K562 (cell line): ENCODE data around the gene ADAP1. TPM values are rescaled to one million over a fixed set of nuclear protein-coding genes. Genes with fewer than 3 reads are reported as not detected.

Source experiments
- ATAC-seq: fragments of 200-7000 bp; cut with Tn5 transposase; 3 replicates; pipeline ENCODE4 v1.9.1; 2020; ENCODE audit warnings: moderate library complexity
- BruUV-seq: library from RNA; stranded (reverse); fragments of 400-500 nt; replicated peaks from 2 replicates; lab custom pipeline; 2021; lab: Mats Ljungman, UMichigan
- CTCF ChIA-PET: fragments of 300-600 bp; formaldehyde crosslinking; extraction: SDS; loops from one replicate; lab custom pipeline; 2021; ENCODE audit warnings: low intra/inter-chr PET ratio; lab: Yijun Ruan, JAX
- POLR2A ChIA-PET: fragments of 300-600, 350-650 bp; sonication (Branson Sonifier 250); formaldehyde crosslinking; extraction: SDS; loops from one replicate; lab custom pipeline; 2021; ENCODE audit warnings: antibody characterized with exemption, inconsistent platforms; lab: Yijun Ruan, JAX
- DNase-seq, 4 experiments: peaks; one replicate each; pipeline versions ENCODE4 v3.0.0 to v3.0.0-alpha.2; 2011 to 2018; ENCODE audit warnings: low spot score in 3 of 4, mixed read lengths in 3 of 4; ENCODE audit errors: extremely low read depth in 1 of 4
- FAIRE-seq: peaks from 2 replicates; lab custom pipeline; 2011; peaks lifted over from hg19 to GRCh38; lab: Jason Lieb, UNC
- H2AFZ ChIP-seq: 2 replicates; pipeline ENCODE4 v1.6.0; 2011; ENCODE audit warnings: low read depth, low read length, control low read depth, inconsistent platforms
- H3K27ac ChIP-seq: fragments of 200-600 bp; 3 replicates; pipeline ENCODE4 v1.8.0; 2011; ENCODE audit warnings: low read depth, mild to moderate bottlenecking, control low read depth, inconsistent platforms, low read length, moderate library complexity, mixed read lengths; ENCODE audit errors: extremely low read depth
- H3K27me3 ChIP-seq, 2 experiments: fragments of 300-600 bp in 1 of 2; 2 replicates in 1 of 2; 3 replicates in 1 of 2; pipeline versions ENCODE4 v1.6.0 to v1.8.0; 2011; ENCODE audit warnings: inconsistent platforms in 2 of 2, low read length in 2 of 2, mild to moderate bottlenecking in 1 of 2, mixed read lengths in 1 of 2, moderate library complexity in 1 of 2; ENCODE audit not compliant: control insufficient read depth in 2 of 2, insufficient read depth in 2 of 2
- H3K36me3 ChIP-seq: fragments of 300-600 bp; 3 replicates; pipeline ENCODE4 v1.8.0; 2011; ENCODE audit warnings: mild to moderate bottlenecking, low read length, inconsistent platforms; ENCODE audit not compliant: control insufficient read depth, insufficient read depth
- H3K4me1 ChIP-seq, 2 experiments: fragments of 200-600 bp in 1 of 2; replicated peaks in 1 of 2; 2 replicates in 1 of 2; 3 replicates in 1 of 2; pipeline versions ENCODE4 v1.5.1 to v1.8.0; 2011; ENCODE audit warnings: inconsistent platforms in 2 of 2, low read length in 2 of 2, mild to moderate bottlenecking in 1 of 2, mixed read lengths in 1 of 2, moderate library complexity in 1 of 2; ENCODE audit not compliant: control insufficient read depth in 2 of 2, insufficient read depth in 2 of 2
- H3K4me2 ChIP-seq: 2 replicates; pipeline ENCODE4 v1.6.1; 2011; ENCODE audit warnings: low read length, control low read depth, inconsistent platforms, mixed read lengths; ENCODE audit not compliant: insufficient read depth
- H3K4me3 ChIP-seq: fragments of 200-600 bp; sonication (generic), shearing (Covaris generic); 2 replicates; pipeline ENCODE4 v1.5.1; 2016; ENCODE audit warnings: control low read depth, inconsistent platforms
- H3K79me2 ChIP-seq: fragments of 200-600 bp; 3 replicates; pipeline ENCODE4 v1.8.0; 2011; ENCODE audit warnings: low read length, inconsistent platforms; ENCODE audit not compliant: control insufficient read depth, insufficient read depth
- H3K9ac ChIP-seq, 2 experiments: 2 replicates each; pipeline versions ENCODE4 v1.6.0 to v1.6.1; 2011; ENCODE audit warnings: low read depth in 2 of 2, low read length in 2 of 2, control low read depth in 1 of 2, inconsistent platforms in 1 of 2, mild to moderate bottlenecking in 1 of 2, mixed read lengths in 1 of 2; ENCODE audit not compliant: insufficient read depth in 1 of 2
- H3K9me1 ChIP-seq: one replicate; pipeline ENCODE4 v1.6.0; 2011; ENCODE audit warnings: inconsistent platforms, mild to moderate bottlenecking, low read length, moderate library complexity; ENCODE audit not compliant: control insufficient read depth, insufficient read depth
- H3K9me3 ChIP-seq: replicated peaks from 2 replicates; pipeline ENCODE4 v1.5.1; 2011; ENCODE audit warnings: low read depth, low read length, inconsistent platforms; ENCODE audit not compliant: control insufficient read depth, insufficient read depth
- H4K20me1 ChIP-seq: replicated peaks from 2 replicates; pipeline ENCODE4 v1.6.1; 2011; ENCODE audit warnings: low read length, inconsistent platforms, mixed read lengths; ENCODE audit not compliant: control insufficient read depth, insufficient read depth
- EGR1 ChIP-seq: fragments of 450-650 bp; conservative IDR thresholded peaks from 2 replicates; pipeline ENCODE4 v1.6.1; 2017; ENCODE audit warnings: mild to moderate bottlenecking
- ETV6 ChIP-seq, 3 experiments: fragments of 150-350 bp in 1 of 3; sonication (generic) in 1 of 3; formaldehyde crosslinking in 1 of 3; IDR thresholded peaks; 2 replicates each; pipeline versions ENCODE4 v1.6.1 to v1.8.0; 2014 to 2022; ENCODE audit warnings: borderline replicate concordance in 2 of 3, low read depth in 2 of 3, antibody characterized with exemption in 1 of 3, low read length in 1 of 3, mild to moderate bottlenecking in 1 of 3, missing genetic modification reagents in 1 of 3
- KDM5B ChIP-seq: fragments of 200-600 bp; sonication (generic); IDR thresholded peaks from 2 replicates; pipeline ENCODE4 v1.6.1; 2012; ENCODE audit warnings: low read depth, mild to moderate bottlenecking, moderate library complexity, low read length, control low read depth, inconsistent platforms; ENCODE audit not compliant: insufficient replicate concordance
- NR2C2 ChIP-seq, 2 experiments: fragments of 200-800 bp in 1 of 2; sonication (Bioruptor generic) in 1 of 2; sonication (generic) in 1 of 2; formaldehyde crosslinking in 1 of 2; IDR thresholded peaks; 2 replicates each; pipeline versions ENCODE4 v1.6.1 to v1.8.0; 2016 to 2022; ENCODE audit warnings: mild to moderate bottlenecking in 1 of 2, missing compliant biosample characterization in 1 of 2, missing genetic modification characterization in 1 of 2, missing genetic modification reagents in 1 of 2
- SIX5 ChIP-seq, 2 experiments: IDR thresholded peaks; 2 replicates each; pipeline ENCODE4 v1.6.1; 2011; ENCODE audit warnings: low read length in 2 of 2, borderline replicate concordance in 1 of 2, low read depth in 1 of 2, mild to moderate bottlenecking in 1 of 2, moderate library complexity in 1 of 2; ENCODE audit not compliant: insufficient read depth in 1 of 2
- SMARCC2 ChIP-seq: fragments of 450-650 bp; IDR thresholded peaks from 2 replicates; pipeline ENCODE4 v1.6.1; 2017; ENCODE audit warnings: antibody characterized with exemption, moderate library complexity, mild to moderate bottlenecking, low read depth
- WHSC1 ChIP-seq: IDR thresholded peaks from one replicate; pipeline ENCODE4 v1.6.1; 2012; ENCODE audit warnings: low read length, control low read depth, inconsistent platforms
- WGBS: fragments of 100-300 bp; shearing (Covaris generic); methylation state at CpG from one replicate; pipeline ENCODE4 v1.1.6; 2016; ENCODE audit warnings: low coverage, mixed read lengths; ENCODE audit not compliant: insufficient coverage; ENCODE audit errors: missing lambda C conversion rate; 5-methylcytosine and 5-hydroxymethylcytosine counted together
- in situ Hi-C: fragments of 300-500 bp; cut with MboI; formaldehyde crosslinking; loops from 4 replicates; pipeline ENCODE4 v1.15.0; 2018; ENCODE audit warnings: inconsistent platforms, mixed read lengths
- intact Hi-C: fragments of 100-400 bp; cut with micrococcal nuclease; formaldehyde crosslinking; loops from 2 replicates; pipeline ENCODE4 v1.14.2; 2022
- polyA plus RNA-seq, 8 experiments: library from polyadenylated mRNA; depleted of rRNA in 4 of 8; stranded (reverse) in 5 of 8; unstranded in 3 of 8; fragments of >200 nt; fragmentation: Nextera tagmentation in 2 of 8; fragmentation: Illumina TruSeq in 1 of 8; extraction: Ambion mirVana in 2 of 8; extraction: Trizol in 1 of 8; gene quantifications; 2 replicates each; pipeline versions ENCODE4 v1.2.1 to v1.2.3, GENCODE V29; 2011 to 2014; ENCODE audit warnings: inconsistent platforms in 1 of 8, missing spikeins in 1 of 8
- total RNA-seq, 7 experiments: library from RNA; depleted of rRNA in 6 of 7; stranded (reverse); fragments of >200 nt in 6 of 7; fragmentation: Illumina TruSeq in 2 of 7; extraction: Trizol in 2 of 7; gene quantifications; 2 replicates each; pipeline versions ENCODE4 v1.2.1 to v1.2.3, GENCODE V29; 2011 to 2021; ENCODE audit warnings: low replicate concordance in 1 of 7
- TF ChIP-seq, protein P1 (sequence below): sonication (generic); formaldehyde crosslinking; IDR thresholded peaks from 2 replicates; pipeline ENCODE4 v1.9.0; 2022; ENCODE audit warnings: mild to moderate bottlenecking, missing genetic modification reagents
- TF ChIP-seq, protein P2 (sequence below): fragments of 450-650 bp; IDR thresholded peaks from 2 replicates; pipeline ENCODE4 v1.7.0; 2016; ENCODE audit warnings: borderline replicate concordance
- TF ChIP-seq, protein P3 (sequence below): fragments of 450-650 bp; IDR thresholded peaks from 2 replicates; pipeline ENCODE4 v1.6.1; 2016; ENCODE audit warnings: antibody characterized with exemption

Gene ADAP1
- total and polyA plus RNA-seq, 9 of the 15 experiments (the other 6 are each of a cell fraction or from before 2014, with no cell fraction given): 0.27 to 1.4 (median 0.52) TPM; not detected in 3

GRCh38 chr7:974820-975681 lies 20.6 kb upstream of the ADAP1 start, which contains the start of gene COX19:
TSS of gene COX19 (minus strand) at chr7:975549. CDS start at chr7:975509, 40 bp downstream.
- H3K4me1 ChIP-seq: peaks cover 7 to 27% of the 10 kb centered on the region in 2 experiments; a peak in 4 of 5 replicates
- ATAC-seq (peak; percentile 96), FAIRE-seq (no peak), DNase-seq (peak; percentile 90 to 96 (median 95))
- H3K79me2 ChIP-seq: peaks cover 45% of the 10 kb centered on the region
- CTCF ChIA-PET: interaction anchor here (0.7 kb wide), 1 partner anchor 16 kb away, joined by 3 read pairs; no protein-coding TSS in a partner anchor
- peak within 1 kb of the TSS; percentile 98 for H2AFZ ChIP-seq
- under 1% methylated on average over 67 of the region's 78 CpGs for WGBS
- POLR2A ChIA-PET: interaction anchor here (0.6 to 2.2 kb wide), 10 partner anchors 9 to 357 kb away, joined by 3 to 9 read pairs (median 3); no protein-coding TSS in a partner anchor
- H3K27ac ChIP-seq: peak within 1 kb of the TSS; percentile 97
- no peaks in the 10 kb centered on the region for H3K9me1 ChIP-seq
- in situ Hi-C loops (loop anchor here (25.0 kb wide), 1 partner anchor 187 kb away; the partner anchor contains the start of gene ZFAND2A), intact Hi-C loops (no loop called here)
- H3K4me3 ChIP-seq: peak within 1 kb of the TSS; percentile 100
- H3K9me3 ChIP-seq: no peaks in the 10 kb centered on the region; the same call in 1 of the 2 replicates
- peak within 1 kb of the TSS; percentile 92 for H3K4me2 ChIP-seq
- H3K9ac ChIP-seq: peak within 1 kb of the TSS; percentile 98 to 99
- H3K36me3 ChIP-seq: peaks cover 33% of the 10 kb centered on the region
- TSS peak; percentile 44 for BruUV-seq
- H4K20me1 ChIP-seq: no peaks in the 10 kb centered on the region; the same call in 1 of the 2 replicates
- peaks cover 8 to 16% of the 10 kb centered on the region in 2 experiments; a peak in 3 of 5 replicates for H3K27me3 ChIP-seq
- TF ChIP-seq NR2C2 (CRISPR knock-in tag; IDR thresholded peaks at IDR 0.05) (0 out of 2 replicates have a peak, but pooled peaks have one; percentile 71), NR2C2 (tag; IDR thresholded peaks at IDR 0.05) (peak; percentile 41; the same call in 1 of the 2 replicates), ETV6 (IDR thresholded peaks at IDR 0.05; ENCODE audit: borderline replicate concordance in 1 of 2, low read depth in 2 of 2, low read length in 1 of 2) (no peak), ETV6 (CRISPR knock-in tag; IDR thresholded peaks at IDR 0.05; ENCODE audit: borderline replicate concordance) (peak; percentile 66; the same call in 1 of the 2 replicates), KDM5B (peak; percentile 90), WHSC1 (no peak), EGR1 (peak; percentile 57), SMARCC2 (peak; percentile 20; the same call in 1 of the 2 replicates), SIX5 (IDR thresholded peaks at IDR 0.05; ENCODE audit: borderline replicate concordance in 1 of 2, insufficient read depth in 1 of 2, low read depth in 1 of 2, low read length in 2 of 2) (peak; percentile 29 to 47; a peak in 2 of 4 replicates)
- TF ChIP-seq, protein P1, sequence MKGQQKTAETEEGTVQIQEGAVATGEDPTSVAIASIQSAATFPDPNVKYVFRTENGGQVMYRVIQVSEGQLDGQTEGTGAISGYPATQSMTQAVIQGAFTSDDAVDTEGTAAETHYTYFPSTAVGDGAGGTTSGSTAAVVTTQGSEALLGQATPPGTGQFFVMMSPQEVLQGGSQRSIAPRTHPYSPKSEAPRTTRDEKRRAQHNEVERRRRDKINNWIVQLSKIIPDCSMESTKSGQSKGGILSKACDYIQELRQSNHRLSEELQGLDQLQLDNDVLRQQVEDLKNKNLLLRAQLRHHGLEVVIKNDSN (CRISPR knock-in tag): no peak; the same call in 1 of the 2 replicates
- TF ChIP-seq, protein P2, sequence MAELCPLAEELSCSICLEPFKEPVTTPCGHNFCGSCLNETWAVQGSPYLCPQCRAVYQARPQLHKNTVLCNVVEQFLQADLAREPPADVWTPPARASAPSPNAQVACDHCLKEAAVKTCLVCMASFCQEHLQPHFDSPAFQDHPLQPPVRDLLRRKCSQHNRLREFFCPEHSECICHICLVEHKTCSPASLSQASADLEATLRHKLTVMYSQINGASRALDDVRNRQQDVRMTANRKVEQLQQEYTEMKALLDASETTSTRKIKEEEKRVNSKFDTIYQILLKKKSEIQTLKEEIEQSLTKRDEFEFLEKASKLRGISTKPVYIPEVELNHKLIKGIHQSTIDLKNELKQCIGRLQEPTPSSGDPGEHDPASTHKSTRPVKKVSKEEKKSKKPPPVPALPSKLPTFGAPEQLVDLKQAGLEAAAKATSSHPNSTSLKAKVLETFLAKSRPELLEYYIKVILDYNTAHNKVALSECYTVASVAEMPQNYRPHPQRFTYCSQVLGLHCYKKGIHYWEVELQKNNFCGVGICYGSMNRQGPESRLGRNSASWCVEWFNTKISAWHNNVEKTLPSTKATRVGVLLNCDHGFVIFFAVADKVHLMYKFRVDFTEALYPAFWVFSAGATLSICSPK: no peak
- TF ChIP-seq, protein P3, sequence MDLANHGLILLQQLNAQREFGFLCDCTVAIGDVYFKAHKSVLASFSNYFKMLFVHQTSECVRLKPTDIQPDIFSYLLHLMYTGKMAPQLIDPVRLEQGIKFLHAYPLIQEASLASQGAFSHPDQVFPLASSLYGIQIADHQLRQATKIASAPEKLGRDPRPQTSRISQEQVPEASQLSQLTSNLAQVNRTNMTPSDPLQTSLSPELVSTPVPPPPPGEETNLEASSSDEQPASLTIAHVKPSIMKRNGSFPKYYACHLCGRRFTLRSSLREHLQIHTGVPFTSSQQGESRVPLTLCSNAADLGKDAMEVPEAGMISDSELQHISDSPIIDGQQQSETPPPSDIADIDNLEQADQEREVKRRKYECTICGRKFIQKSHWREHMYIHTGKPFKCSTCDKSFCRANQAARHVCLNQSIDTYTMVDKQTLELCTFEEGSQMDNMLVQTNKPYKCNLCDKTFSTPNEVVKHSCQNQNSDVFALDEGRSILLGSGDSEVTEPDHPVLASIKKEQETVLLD: peak; percentile 94
